ENCODE data around the gene IPO8. TPM values are rescaled to one million over a fixed set of nuclear protein-coding genes. Genes with fewer than 3 reads are reported as not detected.

The IPO8 gene
- total and polyA plus RNA-seq, 2 of the 8 experiments (the other 6 are each of a cell fraction or from before 2014, with no cell fraction given): 7.2 to 59.8 TPM

GRCh38 chr12:30635385-30635784 is 60.3 kb downstream of the IPO8 start (continued):
- TF ChIP-seq SUZ12 (IDR thresholded peaks at IDR 0.05; ENCODE audit: low read length) (no peak), SIX5 (IDR thresholded peaks at IDR 0.05; ENCODE audit: low read depth, low read length) (no peak), FOSL1 (IDR thresholded peaks at IDR 0.05; ENCODE audit: insufficient read depth, low read depth, low read length) (no peak), TBP (IDR thresholded peaks at IDR 0.05; ENCODE audit: low read depth, low read length) (no peak)
- TF ChIP-seq, protein P1, sequence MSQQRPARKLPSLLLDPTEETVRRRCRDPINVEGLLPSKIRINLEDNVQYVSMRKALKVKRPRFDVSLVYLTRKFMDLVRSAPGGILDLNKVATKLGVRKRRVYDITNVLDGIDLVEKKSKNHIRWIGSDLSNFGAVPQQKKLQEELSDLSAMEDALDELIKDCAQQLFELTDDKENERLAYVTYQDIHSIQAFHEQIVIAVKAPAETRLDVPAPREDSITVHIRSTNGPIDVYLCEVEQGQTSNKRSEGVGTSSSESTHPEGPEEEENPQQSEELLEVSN (IDR thresholded peaks at IDR 0.05): no peak
